MM.1S (cell line): ENCODE data around the gene SNX3.
"Not testable (repeated sequence)": the region's sequence is repeated elsewhere in the genome, so short reads cannot be mapped to it uniquely, and the experiment has no call there.

Source experiments
- DNase-seq: peaks from one replicate; pipeline ENCODE4 v3.0.0-alpha.2; 2015
- H2AFZ ChIP-seq: fragments of 300-600 bp; sonication (generic); 2 replicates; pipeline ENCODE4 v1.6.0; 2016; ENCODE audit warnings: antibody characterized with exemption, low read length
- H3F3A ChIP-seq: fragments of 300-600 bp; sonication (generic); 2 replicates; pipeline ENCODE4 v1.6.1; 2016; ENCODE audit warnings: mild to moderate bottlenecking, antibody characterized with exemption, low read length, moderate library complexity, mixed read lengths; ENCODE audit not compliant: insufficient read depth
- H3K27ac ChIP-seq: fragments of 300-600 bp; sonication (generic); 2 replicates; pipeline ENCODE4 v1.5.1; 2016; ENCODE audit warnings: mild to moderate bottlenecking, low read length
- H3K27me3 ChIP-seq: fragments of 300-600 bp; sonication (generic); replicated peaks from 2 replicates; pipeline ENCODE4 v1.6.0; 2016; ENCODE audit warnings: low read length; ENCODE audit not compliant: insufficient read depth
- H3K36me3 ChIP-seq: fragments of 300-600 bp; sonication (generic); replicated peaks from 2 replicates; pipeline ENCODE4 v1.6.1; 2016; ENCODE audit warnings: mild to moderate bottlenecking, low read length, mixed read lengths; ENCODE audit not compliant: insufficient read depth
- H3K4me1 ChIP-seq: fragments of 300-600 bp; sonication (generic); 2 replicates; pipeline ENCODE4 v1.6.1; 2016; ENCODE audit warnings: low read length, mixed read lengths
- H3K4me2 ChIP-seq: fragments of 300-600 bp; sonication (generic); 2 replicates; pipeline ENCODE4 v1.6.0; 2016; ENCODE audit warnings: low read depth, low read length
- H3K4me3 ChIP-seq: fragments of 300-600 bp; sonication (generic); 2 replicates; pipeline ENCODE4 v1.5.1; 2016; ENCODE audit warnings: low read length, mixed read lengths
- H3K79me2 ChIP-seq: fragments of 300-600 bp; sonication (generic); 2 replicates; pipeline ENCODE4 v1.6.1; 2016; ENCODE audit warnings: mixed run types, low read length, mixed read lengths
- H3K9ac ChIP-seq: fragments of 300-600 bp; sonication (generic); 2 replicates; pipeline ENCODE4 v1.6.1; 2016; ENCODE audit warnings: low read length, mixed read lengths
- H3K9me2 ChIP-seq: fragments of 300-600 bp; sonication (generic); replicated peaks from 2 replicates; pipeline ENCODE4 v1.6.1; 2016; ENCODE audit warnings: mild to moderate bottlenecking, low read length, mixed read lengths; ENCODE audit not compliant: insufficient read depth
- H3K9me3 ChIP-seq: fragments of 300-600 bp; sonication (generic); replicated peaks from 2 replicates; pipeline ENCODE4 v1.6.1; 2016; ENCODE audit warnings: mild to moderate bottlenecking, low read length, mixed read lengths; ENCODE audit not compliant: insufficient read depth
- H4K20me1 ChIP-seq: fragments of 300-600 bp; sonication (generic); 2 replicates; pipeline ENCODE4 v1.6.1; 2016; ENCODE audit warnings: mild to moderate bottlenecking, low read length, moderate library complexity, mixed read lengths; ENCODE audit not compliant: insufficient read depth
- CTCF ChIP-seq: fragments of 300-600 bp; sonication (generic); IDR thresholded peaks from 2 replicates; pipeline ENCODE4 v1.5.1; 2016; ENCODE audit warnings: antibody characterized with exemption, low read length, mixed read lengths
- EZH2 ChIP-seq: fragments of 300-600 bp; sonication (generic); optimal IDR thresholded peaks from 2 replicates; pipeline ENCODE3; 2017; ENCODE audit warnings: low read depth, mild to moderate bottlenecking, antibody characterized with exemption, low read length, mixed read lengths
- EZH2phosphoT487 ChIP-seq: fragments of 300-600 bp; sonication (generic); IDR thresholded peaks from 2 replicates; pipeline ENCODE4 v1.6.1; 2018; ENCODE audit warnings: antibody characterized with exemption, low read length

SNX3 gene

GRCh38 chr6:108251252-108251651 lies 9.6 kb downstream of the SNX3 start:
- Histone ChIP-seq H4K20me1 (no peaks in the 10 kb centered on the region), H3K9ac (no peak overlapping the region), H3K4me1 (no peaks in the 10 kb centered on the region), H3K27me3 (no peaks in the 10 kb centered on the region), H3K9me3 (no peaks in the 10 kb centered on the region), H3K4me3 (no peak overlapping the region), H3K79me2 (peaks cover 94% of the 10 kb centered on the region), H3K36me3 (no peaks in the 10 kb centered on the region), H3K4me2 (no peak overlapping the region), H3K27ac (no peak overlapping the region), H3F3A (no peaks in the 10 kb centered on the region), H3K9me2 (no peaks in the 10 kb centered on the region), H2AFZ (no peak overlapping the region)
- DNase-seq: no peak
- TF ChIP-seq EZH2phosphoT487 (no peak), EZH2 (no peak), CTCF (no peak)

- Histone ChIP-seq H3K36me3 (no peaks in the 10 kb centered on the region), H3K9me2 (no peaks in the 10 kb centered on the region), H3K27ac (no peak overlapping the region), H3K4me1 (no peaks in the 10 kb centered on the region), H3K9me3 (no peaks in the 10 kb centered on the region), H3K79me2 (peaks cover 85% of the 10 kb centered on the region), H3K4me2 (no peak overlapping the region), H3K9ac (no peak overlapping the region), H4K20me1 (no peaks in the 10 kb centered on the region), H2AFZ (no peak overlapping the region), H3K27me3 (no peaks in the 10 kb centered on the region), H3F3A (no peaks in the 10 kb centered on the region), H3K4me3 (no peak overlapping the region)
- peak; percentile 9 for DNase-seq
- TF ChIP-seq CTCF (peak; percentile 23), EZH2phosphoT487 (no peak), EZH2 (no peak)
These were observed 10.5 kb downstream of the SNX3 start for GRCh38 chr6:108250240-108250866.

DNA sequence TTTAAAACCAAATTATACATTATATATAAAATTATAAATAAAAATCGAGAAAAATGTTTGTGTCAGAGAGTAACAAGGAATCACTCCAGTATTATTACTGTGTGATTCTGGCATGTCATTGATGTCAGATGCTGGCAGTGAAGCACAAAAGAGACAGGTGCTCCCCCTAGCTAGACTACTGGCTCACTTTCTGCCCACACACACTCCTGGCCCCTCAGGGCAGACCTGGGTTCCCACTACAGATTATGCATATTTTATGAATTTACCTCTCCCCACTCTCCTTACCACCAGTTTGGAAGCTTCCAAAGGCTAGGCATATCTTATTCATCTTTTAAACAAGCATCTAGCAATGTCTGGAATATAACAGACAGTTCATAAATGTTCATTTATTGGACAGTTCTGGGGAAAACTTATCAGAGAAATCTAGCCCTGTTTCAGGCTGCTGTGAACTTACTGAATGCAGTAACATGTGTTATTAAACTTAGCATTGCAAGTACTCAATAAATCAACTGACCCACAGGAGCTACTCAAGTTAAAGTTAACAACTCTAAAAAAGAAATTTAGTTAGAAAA lies 12.8 kb downstream of the SNX3 start:
- Histone ChIP-seq H3K36me3 (no peaks in the 10 kb centered on the region), H3K27me3 (no peaks in the 10 kb centered on the region), H3F3A (no peaks in the 10 kb centered on the region), H3K4me1 (no peaks in the 10 kb centered on the region), H3K4me3 (no peak overlapping the region), H3K27ac (no peak overlapping the region), H3K4me2 (no peak overlapping the region), H3K79me2 (peaks cover 76% of the 10 kb centered on the region), H2AFZ (no peak overlapping the region), H4K20me1 (no peaks in the 10 kb centered on the region), H3K9ac (no peak overlapping the region), H3K9me3 (no peaks in the 10 kb centered on the region), H3K9me2 (no peaks in the 10 kb centered on the region)
- no peak for DNase-seq
- TF ChIP-seq EZH2: no peak
- no peak for TF ChIP-seq EZH2phosphoT487
- TF ChIP-seq CTCF: no peak

DNA sequence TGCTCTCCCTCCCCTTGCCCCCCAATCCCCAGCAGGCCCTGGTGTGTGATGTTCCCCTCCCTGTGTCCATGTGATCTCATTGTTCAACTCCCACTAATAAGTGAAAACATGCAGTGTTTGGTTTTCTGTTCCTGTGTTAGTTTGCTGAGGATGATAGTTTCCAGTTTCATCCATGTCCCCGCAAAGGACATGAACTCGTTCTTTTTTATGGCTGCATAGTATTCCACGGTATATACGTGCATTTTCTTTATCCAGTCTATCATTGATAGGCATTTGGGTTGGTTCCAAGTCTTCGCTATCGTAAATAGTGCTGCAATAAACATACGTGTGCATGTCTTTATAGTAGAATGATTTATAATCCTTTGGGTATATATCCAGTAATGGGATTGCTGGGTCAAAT lies 15.7 kb downstream of the SNX3 start:
- H3K27me3 ChIP-seq, H4K20me1 ChIP-seq, H3K9me2 ChIP-seq, H3K9me3 ChIP-seq, H3K4me2 ChIP-seq, H3F3A ChIP-seq, H2AFZ ChIP-seq, H3K36me3 ChIP-seq, H3K4me3 ChIP-seq, H3K4me1 ChIP-seq, H3K27ac ChIP-seq, H3K9ac ChIP-seq, DNase-seq: not testable (repeated sequence)
- peaks cover 73% of the 10 kb centered on the region for H3K79me2 ChIP-seq
